ENCODE results near the gene B3GALT6. TPM values are rescaled to one million over a fixed set of nuclear protein-coding genes. Genes with fewer than 3 reads are reported as not detected.

Gene B3GALT6
- total RNA-seq, 6 experiments from 2014 or later: 24.5 to 35.7 (median 25.8) TPM

DNA sequence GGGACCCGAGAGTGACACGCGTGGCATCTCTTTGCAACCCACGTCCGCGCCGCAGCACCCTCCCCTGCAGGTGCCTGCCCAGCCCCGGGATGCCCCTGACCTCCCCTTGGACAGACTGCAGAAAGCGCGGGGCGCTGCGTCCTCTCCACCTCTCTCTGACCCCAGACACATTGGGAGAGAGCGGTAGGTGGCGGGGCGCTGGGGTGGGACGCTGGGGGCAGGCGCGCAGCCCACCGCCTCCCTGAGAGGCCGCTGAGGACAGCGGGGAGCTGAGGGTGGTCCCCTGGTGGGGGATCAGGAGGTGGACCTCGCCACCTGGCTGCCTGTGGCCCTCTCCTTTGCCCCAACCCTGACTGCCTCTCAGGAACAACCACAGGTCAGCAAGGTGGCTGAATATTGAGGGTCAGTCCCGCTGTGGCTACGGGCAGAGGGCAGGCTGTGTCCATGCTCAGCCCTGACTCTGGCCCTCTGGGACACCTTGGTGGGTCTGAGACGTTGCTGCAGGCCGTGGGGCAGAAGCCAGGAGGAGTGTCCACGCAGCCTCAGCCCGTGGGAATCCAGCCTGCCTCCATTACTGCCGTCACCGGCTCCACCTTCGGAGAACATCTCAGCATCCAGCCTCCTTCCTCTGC is 42.4 kb downstream of the B3GALT6 start:
- TF ChIP-seq, protein P1, sequence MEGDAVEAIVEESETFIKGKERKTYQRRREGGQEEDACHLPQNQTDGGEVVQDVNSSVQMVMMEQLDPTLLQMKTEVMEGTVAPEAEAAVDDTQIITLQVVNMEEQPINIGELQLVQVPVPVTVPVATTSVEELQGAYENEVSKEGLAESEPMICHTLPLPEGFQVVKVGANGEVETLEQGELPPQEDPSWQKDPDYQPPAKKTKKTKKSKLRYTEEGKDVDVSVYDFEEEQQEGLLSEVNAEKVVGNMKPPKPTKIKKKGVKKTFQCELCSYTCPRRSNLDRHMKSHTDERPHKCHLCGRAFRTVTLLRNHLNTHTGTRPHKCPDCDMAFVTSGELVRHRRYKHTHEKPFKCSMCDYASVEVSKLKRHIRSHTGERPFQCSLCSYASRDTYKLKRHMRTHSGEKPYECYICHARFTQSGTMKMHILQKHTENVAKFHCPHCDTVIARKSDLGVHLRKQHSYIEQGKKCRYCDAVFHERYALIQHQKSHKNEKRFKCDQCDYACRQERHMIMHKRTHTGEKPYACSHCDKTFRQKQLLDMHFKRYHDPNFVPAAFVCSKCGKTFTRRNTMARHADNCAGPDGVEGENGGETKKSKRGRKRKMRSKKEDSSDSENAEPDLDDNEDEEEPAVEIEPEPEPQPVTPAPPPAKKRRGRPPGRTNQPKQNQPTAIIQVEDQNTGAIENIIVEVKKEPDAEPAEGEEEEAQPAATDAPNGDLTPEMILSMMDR (IDR thresholded peaks at IDR 0.05): no peak; the same call in 1 of the 2 replicates
- peak overlapping the region; percentile 80 for H3K4me3 Mint-ChIP-seq
- H3K27me3 Mint-ChIP-seq (ENCODE audit: insufficient read depth): peaks cover 5% of the 10 kb centered on the region
- H3K36me3 Mint-ChIP-seq (ENCODE audit: low read depth): peaks cover 34% of the 10 kb centered on the region
- H3K9me3 Mint-ChIP-seq: no peaks in the 10 kb centered on the region
- no peak for DNase-seq
- peaks cover 39% of the 10 kb centered on the region for H3K4me1 Mint-ChIP-seq (ENCODE audit: low read depth)
- peak overlapping the region; percentile 78; the same call in 1 of the 2 replicates for H3K27ac Mint-ChIP-seq

DNA sequence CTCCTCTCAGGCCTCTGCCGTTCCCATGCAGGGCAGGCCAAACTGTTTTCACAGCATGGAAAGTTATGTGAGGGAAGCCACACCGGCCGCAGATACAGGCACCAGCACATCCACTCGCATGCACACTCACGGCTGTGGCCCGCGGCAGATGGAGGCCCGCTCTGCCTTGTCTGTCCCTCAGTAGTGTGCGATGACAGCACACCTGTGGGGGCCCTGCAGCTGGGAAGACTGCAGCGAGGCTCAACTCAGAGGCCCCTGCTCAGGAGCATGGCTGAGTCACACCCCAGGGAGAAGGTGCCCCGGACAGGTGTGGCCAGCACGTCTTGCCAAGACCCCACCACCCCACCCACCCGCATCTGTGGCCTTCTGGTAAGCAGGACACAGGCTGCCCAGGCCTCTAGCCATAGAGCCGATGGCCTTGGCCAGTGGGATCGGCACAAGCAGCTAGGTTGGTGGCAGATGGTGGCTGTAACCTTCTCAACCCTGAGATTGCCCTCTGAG is 42.9 kb downstream of the B3GALT6 start:
- DNase-seq: no peak
- peak overlapping the region; percentile 80 for H3K4me3 Mint-ChIP-seq
- H3K27me3 Mint-ChIP-seq (ENCODE audit: insufficient read depth): peaks cover 5% of the 10 kb centered on the region
- peaks cover 34% of the 10 kb centered on the region for H3K4me1 Mint-ChIP-seq (ENCODE audit: low read depth)
- peaks cover 31% of the 10 kb centered on the region for H3K36me3 Mint-ChIP-seq (ENCODE audit: low read depth)
- peak overlapping the region; percentile 78; the same call in 1 of the 2 replicates for H3K27ac Mint-ChIP-seq
- H3K9me3 Mint-ChIP-seq: no peaks in the 10 kb centered on the region
- TF ChIP-seq, protein P1 (IDR thresholded peaks at IDR 0.05): no peak

DNA sequence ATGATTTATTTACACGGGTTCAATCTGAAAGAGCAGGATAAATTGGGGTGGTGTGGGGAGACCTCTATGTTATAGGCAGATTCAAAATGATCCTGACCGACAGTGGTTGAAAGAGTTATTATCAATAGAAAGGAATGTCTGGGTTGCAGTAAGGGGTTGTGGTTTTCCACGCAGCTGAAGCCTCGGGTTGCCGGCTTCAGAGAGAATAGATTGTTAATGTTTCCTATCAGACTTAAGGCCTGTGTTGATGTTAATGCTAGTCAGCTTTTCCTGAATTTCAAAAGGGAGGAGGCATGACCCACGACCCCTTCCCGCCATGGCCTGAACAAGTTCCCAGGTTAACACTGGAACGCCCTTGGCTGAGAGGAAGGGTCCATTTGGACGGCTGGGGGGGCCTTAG is 43.8 kb downstream of the B3GALT6 start:
- no peak overlapping the region for H3K4me3 Mint-ChIP-seq
- H3K9me3 Mint-ChIP-seq: no peaks in the 10 kb centered on the region
- no peak overlapping the region for H3K27ac Mint-ChIP-seq
- H3K27me3 Mint-ChIP-seq (ENCODE audit: insufficient read depth): peaks cover 5% of the 10 kb centered on the region
- peaks cover 22% of the 10 kb centered on the region for H3K36me3 Mint-ChIP-seq (ENCODE audit: low read depth)
- DNase-seq: no peak
- TF ChIP-seq, protein P1 (IDR thresholded peaks at IDR 0.05): no peak
- peaks cover 26% of the 10 kb centered on the region for H3K4me1 Mint-ChIP-seq (ENCODE audit: low read depth)

DNA sequence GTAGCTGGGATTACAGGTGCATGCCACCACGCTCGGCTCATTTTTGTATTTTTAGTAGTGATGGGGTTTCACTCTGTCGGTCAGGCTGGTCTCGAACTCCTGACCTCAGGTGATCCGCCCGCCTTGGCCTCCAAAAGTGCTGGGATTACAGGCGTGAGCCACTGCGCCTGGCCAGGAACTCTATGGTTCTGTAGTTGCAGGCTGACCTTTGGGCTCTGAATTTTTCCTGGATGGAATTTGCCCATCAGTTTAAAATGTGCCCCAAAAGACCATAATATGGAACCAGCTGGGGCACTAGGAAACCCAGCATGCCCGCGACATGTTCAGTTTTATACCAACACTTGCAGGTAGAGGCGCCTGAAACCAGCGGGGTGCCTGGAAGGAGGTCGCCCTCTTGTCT is 46.6 kb downstream of the B3GALT6 start:
- peaks cover 19% of the 10 kb centered on the region for H3K4me1 Mint-ChIP-seq (ENCODE audit: low read depth)

DNA sequence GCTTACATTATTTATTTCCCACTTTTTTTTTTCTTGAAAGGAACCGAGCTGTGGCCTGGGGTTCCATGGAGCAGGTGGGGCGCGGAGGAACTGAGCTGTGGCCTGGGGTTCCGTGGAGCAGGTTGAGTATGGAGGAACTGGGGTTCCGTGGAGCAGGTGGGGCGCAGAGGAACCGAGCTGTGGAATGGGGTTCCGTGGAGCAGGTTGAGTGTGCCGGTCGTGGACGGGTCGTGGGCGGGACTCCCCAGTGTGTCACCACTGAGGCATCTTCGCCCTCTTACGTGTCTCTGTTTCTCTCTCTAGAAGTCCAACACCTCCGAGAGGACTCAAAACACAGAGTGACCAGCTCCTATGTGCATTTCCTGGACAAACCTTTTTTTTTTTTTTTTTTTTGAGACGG is 47.0 kb downstream of the B3GALT6 start:
- Mint-ChIP-seq H3K4me1 (ENCODE audit: low read depth) (peaks cover 19% of the 10 kb centered on the region), H3K36me3 (ENCODE audit: low read depth) (no peaks in the 10 kb centered on the region), H3K9me3 (no peaks in the 10 kb centered on the region), H3K4me3 (no peak overlapping the region), H3K27me3 (ENCODE audit: insufficient read depth) (peaks cover 7% of the 10 kb centered on the region), H3K27ac (no peak overlapping the region)
- DNase-seq: no peak
- TF ChIP-seq, protein P1 (IDR thresholded peaks at IDR 0.05): no peak

More for the DNA sequence above, 46.6 kb downstream of the B3GALT6 start:
- Mint-ChIP-seq H3K27me3 (ENCODE audit: insufficient read depth) (peaks cover 7% of the 10 kb centered on the region), H3K27ac (no peak overlapping the region), H3K4me3 (no peak overlapping the region), H3K36me3 (ENCODE audit: low read depth) (no peaks in the 10 kb centered on the region), H3K9me3 (no peaks in the 10 kb centered on the region)
- no peak for DNase-seq
- TF ChIP-seq, protein P1 (IDR thresholded peaks at IDR 0.05): no peak

All from HFFc6 (cell line).